Activated CD4-positive, alpha-beta T cell treated with anti-CD3 and anti-CD28 coated beads for 48 hours (primary cell): Measurements from ENCODE around the gene PODXL.

Experiments
- DNase-seq: peaks from one replicate; pipeline ENCODE4 v3.0.0-alpha.2; 2020

The PODXL gene

GRCh38 chr7:131556053-131556908 lies at the start of gene PODXL:
Gene PODXL (minus strand): TSS chr7:131556628. CDS start chr7:131556359, 269 bp downstream.
- peak; percentile 62 for DNase-seq

GRCh38 chr7:131605280-131605878 lies 49.0 kb upstream of the PODXL start:
- no peak for DNase-seq

GRCh38 chr7:131604841-131605279 lies 48.4 kb upstream of the PODXL start:
- DNase-seq, result no peak

GRCh38 chr7:131603932-131604331 lies 47.5 kb upstream of the PODXL start:
- no peak for DNase-seq

- DNase-seq, result no peak
These were observed 46.6 kb upstream of the PODXL start for GRCh38 chr7:131602994-131603372.

GRCh38 chr7:131602304-131602993 lies 46.0 kb upstream of the PODXL start:
- no peak for DNase-seq

GRCh38 chr7:131600085-131600881 lies 43.9 kb upstream of the PODXL start:
- no peak for DNase-seq

- DNase-seq, result no peak
These were observed 40.4 kb upstream of the PODXL start for GRCh38 chr7:131596785-131597184.

- DNase-seq, result no peak
These were observed 39.3 kb upstream of the PODXL start for GRCh38 chr7:131595699-131596098.

- no peak for DNase-seq
These were observed 35.4 kb upstream of the PODXL start for GRCh38 chr7:131591687-131592319.

- DNase-seq, result no peak
These were observed 31.0 kb upstream of the PODXL start for GRCh38 chr7:131587315-131587923.

- DNase-seq, result no peak
These were observed 30.3 kb upstream of the PODXL start for GRCh38 chr7:131586759-131587158.

- DNase-seq, result no peak
These were observed 29.8 kb upstream of the PODXL start for GRCh38 chr7:131586259-131586658.

GRCh38 chr7:131583430-131583829 lies 27.0 kb upstream of the PODXL start:
- DNase-seq, result no peak

GRCh38 chr7:131581241-131582051 lies 25.0 kb upstream of the PODXL start:
- DNase-seq, result no peak

GRCh38 chr7:131578602-131579001 lies 22.2 kb upstream of the PODXL start:
- no peak for DNase-seq

- DNase-seq, result no peak
These were observed 18.3 kb upstream of the PODXL start for GRCh38 chr7:131574741-131575140.

- no peak for DNase-seq
These were observed 14.0 kb upstream of the PODXL start for GRCh38 chr7:131570401-131570800.

- no peak for DNase-seq
These were observed 12.5 kb upstream of the PODXL start for GRCh38 chr7:131568970-131569369.

GRCh38 chr7:131568510-131568909 lies 12.1 kb upstream of the PODXL start:
- no peak for DNase-seq

GRCh38 chr7:131564640-131565039 lies 8.2 kb upstream of the PODXL start:
- DNase-seq, result no peak
